ENCODE measurements around the gene UBA1. TPM values are rescaled to one million over a fixed set of nuclear protein-coding genes. Genes with fewer than 3 reads are reported as not detected.

Gene UBA1
- total RNA-seq, 1 donor from 2014 or later = 244 TPM

DNA sequence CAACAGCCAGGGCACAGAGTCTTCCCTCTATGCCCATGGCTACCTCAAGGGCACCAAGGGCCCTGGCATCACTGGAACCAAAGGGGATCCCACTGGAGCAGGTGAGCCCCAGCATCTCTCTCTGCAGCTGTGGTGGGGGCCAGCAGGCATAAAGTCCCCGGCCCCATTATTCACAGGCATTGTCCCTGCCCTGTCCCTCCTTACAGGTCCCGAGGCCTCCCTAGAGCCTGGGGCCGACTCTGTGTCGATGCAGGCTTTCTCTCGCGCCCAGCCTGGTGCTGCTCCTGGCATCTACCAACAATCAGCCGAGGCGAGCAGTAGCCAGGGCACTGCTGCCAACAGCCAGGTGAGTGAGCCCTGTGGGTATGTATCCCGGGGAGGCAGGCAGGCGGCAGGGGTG, 12.3 kb upstream of the UBA1 start:
- no peaks in the 10 kb centered on the region for H3K4me1 ChIP-seq (ENCODE audit: insufficient read depth, low read length)
- no peak overlapping the region for H3K4me3 ChIP-seq (ENCODE audit: insufficient read depth, low read depth, low read length)
- H3K27ac Mint-ChIP-seq (ENCODE audit: unreplicated experiment) = no peak overlapping the region
- no peak overlapping the region for H3K4me2 ChIP-seq (ENCODE audit: low read length)
- H3K27me3 ChIP-seq (ENCODE audit: insufficient read depth, low read length) = no peaks in the 10 kb centered on the region
- H4K20me1 ChIP-seq (ENCODE audit: insufficient read depth, low read length) = peaks cover 9% of the 10 kb centered on the region
- no peak overlapping the region for H3K4me3 Mint-ChIP-seq (ENCODE audit: unreplicated experiment)
- no peak for TF ChIP-seq EZH2 (IDR thresholded peaks at IDR 0.05; ENCODE audit: insufficient read depth, low read length)
- no peak for TF ChIP-seq CTCF (IDR thresholded peaks at IDR 0.05; ENCODE audit: insufficient read depth, low read depth, low read length)
- H3K9ac ChIP-seq (ENCODE audit: low read length) = no peak overlapping the region
- peaks cover 4% of the 10 kb centered on the region for H3K36me3 Mint-ChIP-seq (ENCODE audit: low read depth, unreplicated experiment)
- no peaks in the 10 kb centered on the region for H3K4me1 Mint-ChIP-seq (ENCODE audit: low read depth, unreplicated experiment)
- FAIRE-seq = no peak
- H3K9me3 Mint-ChIP-seq (ENCODE audit: unreplicated experiment) = no peaks in the 10 kb centered on the region
- H3K36me3 ChIP-seq (ENCODE audit: insufficient read depth, low read length) = peaks cover 8% of the 10 kb centered on the region
- H2AFZ ChIP-seq (ENCODE audit: low read depth, low read length) = no peak overlapping the region
- no peaks in the 10 kb centered on the region for H3K79me2 ChIP-seq (ENCODE audit: insufficient read depth, low read length)
- H3K9me3 ChIP-seq (ENCODE audit: insufficient read depth, low read depth, low read length) = no peaks in the 10 kb centered on the region
- no peaks in the 10 kb centered on the region for H3K27me3 Mint-ChIP-seq (ENCODE audit: low read depth, unreplicated experiment)
- DNase-seq (ENCODE audit: low read depth) = no peak
- no peak overlapping the region for H3K27ac ChIP-seq (ENCODE audit: low read depth, low read length)

DNA sequence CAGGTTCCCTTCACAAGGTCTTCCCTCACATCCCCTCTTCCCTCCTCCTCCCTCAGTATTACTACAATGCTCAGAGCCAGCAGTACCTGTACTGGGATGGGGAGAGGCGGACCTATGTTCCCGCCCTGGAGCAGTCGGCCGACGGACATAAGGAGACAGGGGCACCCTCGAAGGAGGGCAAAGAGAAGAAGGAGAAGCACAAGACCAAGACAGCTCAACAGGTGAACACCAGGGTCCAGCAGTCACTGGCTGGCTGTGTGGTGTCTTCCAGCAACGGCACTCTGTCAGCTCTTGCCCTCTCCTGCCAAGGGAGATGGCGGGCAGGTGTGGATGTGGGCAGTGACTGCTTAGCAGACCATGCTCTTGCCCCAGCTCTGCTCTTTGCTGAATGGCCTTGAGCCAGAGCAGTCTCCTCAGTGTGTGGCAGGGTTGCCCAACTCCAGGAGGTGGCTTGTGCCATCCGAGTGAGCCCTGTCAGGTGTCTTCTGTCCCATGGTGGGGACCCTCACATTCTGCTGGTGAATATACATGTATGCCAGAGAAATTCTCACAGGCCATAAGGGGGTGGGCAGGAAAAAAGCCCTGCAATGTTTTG, 11.4 kb upstream of the UBA1 start:
- Mint-ChIP-seq H3K36me3 (ENCODE audit: low read depth, unreplicated experiment) (peaks cover 4% of the 10 kb centered on the region), H3K4me1 (ENCODE audit: low read depth, unreplicated experiment) (no peaks in the 10 kb centered on the region), H3K27ac (ENCODE audit: unreplicated experiment) (no peak overlapping the region), H3K9me3 (ENCODE audit: unreplicated experiment) (no peaks in the 10 kb centered on the region), H3K4me3 (ENCODE audit: unreplicated experiment) (no peak overlapping the region), H3K27me3 (ENCODE audit: low read depth, unreplicated experiment) (no peaks in the 10 kb centered on the region)
- Histone ChIP-seq H3K79me2 (ENCODE audit: insufficient read depth, low read length) (no peaks in the 10 kb centered on the region), H3K9ac (ENCODE audit: low read length) (no peak overlapping the region), H3K4me1 (ENCODE audit: insufficient read depth, low read length) (no peaks in the 10 kb centered on the region), H3K27ac (ENCODE audit: low read depth, low read length) (no peak overlapping the region), H3K36me3 (ENCODE audit: insufficient read depth, low read length) (peaks cover 5% of the 10 kb centered on the region), H3K9me3 (ENCODE audit: insufficient read depth, low read depth, low read length) (no peaks in the 10 kb centered on the region), H2AFZ (ENCODE audit: low read depth, low read length) (no peak overlapping the region), H3K27me3 (ENCODE audit: insufficient read depth, low read length) (no peaks in the 10 kb centered on the region), H4K20me1 (ENCODE audit: insufficient read depth, low read length) (peaks cover 9% of the 10 kb centered on the region), H3K4me3 (ENCODE audit: insufficient read depth, low read depth, low read length) (no peak overlapping the region), H3K4me2 (ENCODE audit: low read length) (no peak overlapping the region)
- no peak for FAIRE-seq
- no peak for DNase-seq (ENCODE audit: low read depth)
- TF ChIP-seq EZH2 (IDR thresholded peaks at IDR 0.05; ENCODE audit: insufficient read depth, low read length) (no peak), CTCF (IDR thresholded peaks at IDR 0.05; ENCODE audit: insufficient read depth, low read depth, low read length) (no peak)

DNA sequence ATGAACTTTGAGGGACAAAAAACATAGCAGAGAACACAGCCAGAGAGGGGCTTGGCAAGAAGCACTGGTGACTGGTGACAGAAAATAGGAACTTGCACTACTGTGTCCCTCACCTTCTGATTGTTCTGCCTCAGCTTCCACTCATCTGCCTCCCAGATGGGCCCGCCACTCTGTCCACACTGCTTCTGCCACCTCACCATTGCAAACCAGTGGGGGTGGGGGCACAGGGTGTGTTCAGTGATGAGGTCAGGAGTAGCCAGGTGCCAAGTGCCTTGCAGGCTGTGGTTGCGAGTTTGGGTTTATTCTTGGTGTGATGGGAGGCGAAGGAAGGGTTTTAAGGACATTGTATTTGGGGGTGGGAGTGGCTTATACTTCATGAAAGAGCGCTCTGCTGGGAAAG, 9.1 kb upstream of the UBA1 start:
- H3K27me3 ChIP-seq (ENCODE audit: insufficient read depth, low read length) = no peaks in the 10 kb centered on the region
- peaks cover 5% of the 10 kb centered on the region for H3K36me3 ChIP-seq (ENCODE audit: insufficient read depth, low read length)
- H4K20me1 ChIP-seq (ENCODE audit: insufficient read depth, low read length) = peaks cover 9% of the 10 kb centered on the region
- no peak overlapping the region for H2AFZ ChIP-seq (ENCODE audit: low read depth, low read length)
- Mint-ChIP-seq H3K27me3 (ENCODE audit: low read depth, unreplicated experiment) (no peaks in the 10 kb centered on the region), H3K4me3 (ENCODE audit: unreplicated experiment) (no peak overlapping the region), H3K4me1 (ENCODE audit: low read depth, unreplicated experiment) (no peaks in the 10 kb centered on the region), H3K9me3 (ENCODE audit: unreplicated experiment) (no peaks in the 10 kb centered on the region), H3K27ac (ENCODE audit: unreplicated experiment) (no peak overlapping the region), H3K36me3 (ENCODE audit: low read depth, unreplicated experiment) (peaks cover under 1% of the 10 kb centered on the region)
- H3K9me3 ChIP-seq (ENCODE audit: insufficient read depth, low read depth, low read length) = no peaks in the 10 kb centered on the region
- H3K4me3 ChIP-seq (ENCODE audit: insufficient read depth, low read depth, low read length) = no peak overlapping the region
- no peaks in the 10 kb centered on the region for H3K79me2 ChIP-seq (ENCODE audit: insufficient read depth, low read length)
- H3K4me1 ChIP-seq (ENCODE audit: insufficient read depth, low read length) = no peaks in the 10 kb centered on the region
- DNase-seq (ENCODE audit: low read depth) (no peak), FAIRE-seq (no peak)
- no peak overlapping the region for H3K9ac ChIP-seq (ENCODE audit: low read length)
- no peak overlapping the region for H3K4me2 ChIP-seq (ENCODE audit: low read length)
- no peak overlapping the region for H3K27ac ChIP-seq (ENCODE audit: low read depth, low read length)
- no peak for TF ChIP-seq EZH2 (IDR thresholded peaks at IDR 0.05; ENCODE audit: insufficient read depth, low read length)
- no peak for TF ChIP-seq CTCF (IDR thresholded peaks at IDR 0.05; ENCODE audit: insufficient read depth, low read depth, low read length)
